A549 (cell line): ENCODE data around the gene MBOAT2.
"Not testable (repeated sequence)": the region's sequence is repeated elsewhere in the genome, so short reads cannot be mapped to it uniquely, and the experiment has no call there.

Experiments used
- CTCF ChIP-seq: fragments of >200 bp; sonication (Bioruptor Twin); formaldehyde crosslinking; IDR thresholded peaks from 3 replicates; pipeline ENCODE4 v1.5.1; 2016
- EP300 ChIP-seq, 2 experiments: fragments of >200 bp; sonication (Bioruptor Twin); formaldehyde crosslinking; IDR thresholded peaks; 2 replicates in 1 of 2; 3 replicates in 1 of 2; pipeline ENCODE4 v1.6.1; 2016 to 2017
- REST ChIP-seq: fragments of 200-600 bp; sonication (generic); IDR thresholded peaks from 2 replicates; pipeline ENCODE4 v1.6.1; 2016; ENCODE audit warnings: antibody characterized with exemption, mild to moderate bottlenecking, moderate library complexity

- not testable (repeated sequence) for TF ChIP-seq REST; EP300 (IDR thresholded peaks at IDR 0.05); CTCF
These were observed 99.6 kb downstream of the MBOAT2 start for GRCh38 chr2:8903924-8904323.
